Thymus (tissue), 11 donors: ENCODE results near the gene CCDC149. TPM values are rescaled to one million over a fixed set of nuclear protein-coding genes. Genes with fewer than 3 reads are reported as not detected.

ENCODE experiments used
- DNase-seq, 9 donors: peaks; one replicate each; pipeline ENCODE4 v3.0.0-alpha.2; 2013; ENCODE audit warnings: low spot score in 9 of 9, low read depth in 6 of 9, missing footprints in 1 of 9
- H3K27ac ChIP-seq, 2 donors: one replicate each; pipeline ENCODE4 v1.5.1; 2013; ENCODE audit warnings: control low read depth in 1 of 2, low read depth in 1 of 2, low read length in 1 of 2, mild to moderate bottlenecking in 1 of 2, moderate library complexity in 1 of 2
- H3K27me3 ChIP-seq, 2 donors: one replicate each; pipeline ENCODE4 v1.5.1; 2013; ENCODE audit warnings: low read length in 1 of 2; ENCODE audit not compliant: control insufficient read depth in 2 of 2, insufficient read depth in 1 of 2
- H3K36me3 ChIP-seq, 2 donors: one replicate each; pipeline ENCODE4 v1.5.1; 2013; ENCODE audit warnings: low read length in 1 of 2, mild to moderate bottlenecking in 1 of 2, moderate library complexity in 1 of 2; ENCODE audit not compliant: control insufficient read depth in 2 of 2, insufficient read depth in 2 of 2
- H3K4me1 ChIP-seq, 2 donors: one replicate each; pipeline ENCODE4 v1.5.1; 2013; ENCODE audit warnings: low read length in 2 of 2; ENCODE audit not compliant: control insufficient read depth in 2 of 2, insufficient read depth in 2 of 2
- H3K4me3 ChIP-seq, 2 donors: one replicate each; pipeline ENCODE4 v1.5.1; 2013; ENCODE audit warnings: low read length in 2 of 2, control low read depth in 1 of 2, mild to moderate bottlenecking in 1 of 2
- H3K9me3 ChIP-seq, 2 donors: one replicate each; pipeline ENCODE4 v1.5.1; 2013; ENCODE audit warnings: low read length in 1 of 2, mild to moderate bottlenecking in 1 of 2; ENCODE audit not compliant: control insufficient read depth in 2 of 2, insufficient read depth in 1 of 2
- WGBS: extraction: QIAGEN DNeasy Blood & Tissue Kit; methylation state at CpG from one replicate; pipeline ENCODE4 v1.1.7; 2013; 5-methylcytosine and 5-hydroxymethylcytosine counted together
- polyA plus RNA-seq: library from polyadenylated mRNA; stranded (reverse); fragments of 200-250 nt; gene quantifications from one replicate; pipeline ENCODE4 v1.2.3, GENCODE V29; 2013
- total RNA-seq: library from RNA; stranded (reverse); fragments of 120-200 nt; gene quantifications from one replicate; pipeline ENCODE4 v1.2.4, GENCODE V29; 2013
- donor health status: healthy.

CCDC149 gene
- total and polyA plus RNA-seq, 2 donors: 1.5 to 6.2 TPM

- H3K27ac ChIP-seq: no peak overlapping the region
- 69% methylated on average over 8 of the region's 8 CpGs for WGBS
- no peaks in the 10 kb centered on the region for H3K36me3 ChIP-seq
- peaks cover 0 to 12% of the 10 kb centered on the region in 2 donors for H3K27me3 ChIP-seq
- no peaks in the 10 kb centered on the region for H3K9me3 ChIP-seq
- H3K4me1 ChIP-seq: no peaks in the 10 kb centered on the region
- DNase-seq: no peak
- H3K4me3 ChIP-seq: no peak overlapping the region
Measured at GRCh38 chr4:24793219-24794005, 119.4 kb downstream of the CCDC149 start.

- Histone ChIP-seq H3K27me3 (peaks cover 0 to 4% of the 10 kb centered on the region in 2 donors), H3K4me3 (no peak overlapping the region), H3K4me1 (no peaks in the 10 kb centered on the region), H3K36me3 (no peaks in the 10 kb centered on the region), H3K27ac (no peak overlapping the region), H3K9me3 (no peaks in the 10 kb centered on the region)
- no peak for DNase-seq
- WGBS: 82% methylated on average over 4 of the region's 4 CpGs
Measured at GRCh38 chr4:24792552-24792951, 120.3 kb downstream of the CCDC149 start.

- no peaks in the 10 kb centered on the region for H3K9me3 ChIP-seq
- DNase-seq: no peak
- no peak overlapping the region for H3K27ac ChIP-seq
- no peaks in the 10 kb centered on the region for H3K4me1 ChIP-seq
- no peaks in the 10 kb centered on the region for H3K36me3 ChIP-seq
- no peak overlapping the region for H3K4me3 ChIP-seq
- H3K27me3 ChIP-seq: peaks cover 0 to 4% of the 10 kb centered on the region in 2 donors
Measured at GRCh38 chr4:24791043-24791442, 121.8 kb downstream of the CCDC149 start.

GRCh38 chr4:24783506-24783905, 129.3 kb downstream of the CCDC149 start:
- Histone ChIP-seq H3K27me3 (no peaks in the 10 kb centered on the region), H3K27ac (no peak overlapping the region), H3K9me3 (no peaks in the 10 kb centered on the region), H3K36me3 (no peaks in the 10 kb centered on the region), H3K4me1 (no peaks in the 10 kb centered on the region), H3K4me3 (no peak overlapping the region)
- whole genome bisulfite sequencing: 86% methylated on average over 3 of the region's 3 CpGs
- DNase-seq: no peak

GRCh38 chr4:24781999-24782745, 130.7 kb downstream of the CCDC149 start:
- no peak for DNase-seq
- Histone ChIP-seq H3K27me3 (no peaks in the 10 kb centered on the region), H3K4me1 (no peaks in the 10 kb centered on the region), H3K27ac (no peak overlapping the region), H3K36me3 (no peaks in the 10 kb centered on the region), H3K9me3 (no peaks in the 10 kb centered on the region), H3K4me3 (no peak overlapping the region)
- 81% methylated on average over 6 of the region's 6 CpGs for WGBS

GRCh38 chr4:24780936-24781495, 131.8 kb downstream of the CCDC149 start:
- no peaks in the 10 kb centered on the region for H3K4me1 ChIP-seq
- no peaks in the 10 kb centered on the region for H3K9me3 ChIP-seq
- no peak overlapping the region for H3K27ac ChIP-seq
- over 99% methylated on average over 2 of the region's 2 CpGs for WGBS
- H3K27me3 ChIP-seq: no peaks in the 10 kb centered on the region
- no peak overlapping the region for H3K4me3 ChIP-seq
- H3K36me3 ChIP-seq: no peaks in the 10 kb centered on the region
- no peak for DNase-seq

GRCh38 chr4:24778464-24779225, 134.2 kb downstream of the CCDC149 start:
- no peak for DNase-seq
- Histone ChIP-seq H3K36me3 (no peaks in the 10 kb centered on the region), H3K9me3 (no peaks in the 10 kb centered on the region), H3K4me3 (no peak overlapping the region), H3K27ac (no peak overlapping the region), H3K27me3 (no peaks in the 10 kb centered on the region), H3K4me1 (no peaks in the 10 kb centered on the region)
- WGBS: 64% methylated on average over 3 of the region's 3 CpGs

- Histone ChIP-seq H3K27me3 (no peaks in the 10 kb centered on the region), H3K4me1 (no peaks in the 10 kb centered on the region), H3K4me3 (no peak overlapping the region), H3K36me3 (no peaks in the 10 kb centered on the region), H3K9me3 (no peaks in the 10 kb centered on the region), H3K27ac (no peak overlapping the region)
- DNase-seq: no peak
- 82% methylated on average over 11 of the region's 11 CpGs for WGBS
Measured at GRCh38 chr4:24777536-24778463, 135.0 kb downstream of the CCDC149 start.
